RWPE2 (cell line): ENCODE data around the gene SMC6.
A peak's percentile ranks its signal among the peaks of the same experiment; 100 is the strongest.

Experiments
- ATAC-seq: fragments of 200-7000 bp; cut with Tn5 transposase; 3 replicates; pipeline ENCODE4 v1.9.1; 2021; ENCODE audit warnings: low read depth
- DNase-seq: peaks from one replicate; pipeline ENCODE4 v3.0.0-alpha.2; 2020; ENCODE audit warnings: low spot score
- H3K27ac ChIP-seq: fragments of 450-650 bp; 2 replicates; pipeline ENCODE4 v1.5.1; 2017; ENCODE audit warnings: mild to moderate bottlenecking; ENCODE audit not compliant: poor library complexity, severe bottlenecking
- H3K27me3 ChIP-seq: fragments of 250-450 bp; sonication (Bioruptor Pico); 2 replicates; pipeline ENCODE4 v1.5.1; 2021; ENCODE audit warnings: mild to moderate bottlenecking, moderate library complexity; ENCODE audit not compliant: insufficient read depth, poor library complexity, severe bottlenecking
- H3K36me3 ChIP-seq: fragments of 250-450 bp; sonication (Bioruptor Pico); 2 replicates; pipeline ENCODE4 v1.5.1; 2020; ENCODE audit warnings: low read depth, mild to moderate bottlenecking, moderate library complexity
- H3K4me1 ChIP-seq: fragments of 250-450 bp; sonication (Bioruptor Pico); 2 replicates; pipeline ENCODE4 v1.5.1; 2021; ENCODE audit warnings: mild to moderate bottlenecking, moderate library complexity; ENCODE audit not compliant: insufficient read depth, poor library complexity, severe bottlenecking
- H3K4me3 ChIP-seq: fragments of 250-450 bp; sonication (Bioruptor Pico); 2 replicates; pipeline ENCODE4 v1.5.1; 2021; ENCODE audit warnings: mild to moderate bottlenecking, moderate library complexity; ENCODE audit not compliant: severe bottlenecking
- H3K9me3 ChIP-seq: fragments of 250-450 bp; sonication (Bioruptor Pico); 2 replicates; pipeline ENCODE4 v1.5.1; 2021; ENCODE audit warnings: mild to moderate bottlenecking, moderate library complexity; ENCODE audit not compliant: severe bottlenecking
- TF ChIP-seq, protein P1 (sequence below): fragments of 450-650 bp; IDR thresholded peaks from one replicate; pipeline ENCODE4 v1.5.1; 2017; ENCODE audit warnings: mild to moderate bottlenecking, moderate library complexity; ENCODE audit not compliant: poor library complexity, severe bottlenecking

The SMC6 gene

DNA sequence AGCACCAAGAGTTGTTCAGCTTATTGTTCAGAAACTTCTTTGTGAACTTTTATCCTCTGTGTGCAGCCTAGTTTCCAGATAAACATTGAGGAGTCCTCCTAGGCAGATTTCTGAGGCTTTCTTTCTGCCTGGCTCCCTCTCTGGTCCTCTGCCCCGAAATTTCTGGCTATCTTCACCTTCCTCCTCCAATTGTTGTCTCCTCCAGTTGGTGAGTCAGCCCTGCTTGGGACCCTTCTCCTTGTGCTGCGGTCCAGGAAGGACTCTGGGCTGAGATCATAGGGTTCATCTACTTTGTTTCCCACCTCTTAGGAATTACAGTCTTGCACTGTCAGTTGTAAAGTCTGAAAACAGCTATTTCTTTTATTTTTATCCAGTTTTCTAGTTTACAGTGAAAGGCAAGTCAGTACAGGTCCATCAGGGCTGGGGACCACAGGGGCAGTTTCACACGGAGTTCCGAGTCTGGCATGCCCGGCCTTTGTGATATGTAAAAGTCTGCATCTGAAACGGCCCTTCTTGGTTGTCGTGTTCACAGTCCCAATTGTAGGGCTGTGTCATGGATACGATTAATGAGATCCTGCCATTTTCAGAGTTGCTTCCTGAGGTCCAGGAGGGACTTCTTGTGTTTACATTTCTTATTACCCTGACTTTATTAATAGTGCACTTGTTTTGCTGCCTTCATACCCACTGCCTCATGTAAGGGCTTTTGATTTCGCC lies 100.8 kb downstream of the SMC6 start:
- TF ChIP-seq, protein P1, sequence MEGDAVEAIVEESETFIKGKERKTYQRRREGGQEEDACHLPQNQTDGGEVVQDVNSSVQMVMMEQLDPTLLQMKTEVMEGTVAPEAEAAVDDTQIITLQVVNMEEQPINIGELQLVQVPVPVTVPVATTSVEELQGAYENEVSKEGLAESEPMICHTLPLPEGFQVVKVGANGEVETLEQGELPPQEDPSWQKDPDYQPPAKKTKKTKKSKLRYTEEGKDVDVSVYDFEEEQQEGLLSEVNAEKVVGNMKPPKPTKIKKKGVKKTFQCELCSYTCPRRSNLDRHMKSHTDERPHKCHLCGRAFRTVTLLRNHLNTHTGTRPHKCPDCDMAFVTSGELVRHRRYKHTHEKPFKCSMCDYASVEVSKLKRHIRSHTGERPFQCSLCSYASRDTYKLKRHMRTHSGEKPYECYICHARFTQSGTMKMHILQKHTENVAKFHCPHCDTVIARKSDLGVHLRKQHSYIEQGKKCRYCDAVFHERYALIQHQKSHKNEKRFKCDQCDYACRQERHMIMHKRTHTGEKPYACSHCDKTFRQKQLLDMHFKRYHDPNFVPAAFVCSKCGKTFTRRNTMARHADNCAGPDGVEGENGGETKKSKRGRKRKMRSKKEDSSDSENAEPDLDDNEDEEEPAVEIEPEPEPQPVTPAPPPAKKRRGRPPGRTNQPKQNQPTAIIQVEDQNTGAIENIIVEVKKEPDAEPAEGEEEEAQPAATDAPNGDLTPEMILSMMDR = no peak
- H3K4me3 ChIP-seq = no peak overlapping the region
- H3K27me3 ChIP-seq = no peaks in the 10 kb centered on the region
- no peaks in the 10 kb centered on the region for H3K9me3 ChIP-seq
- H3K27ac ChIP-seq = no peak overlapping the region
- no peaks in the 10 kb centered on the region; the same call in 1 of the 2 replicates for H3K36me3 ChIP-seq
- DNase-seq (no peak), ATAC-seq (no peak)
- no peaks in the 10 kb centered on the region for H3K4me1 ChIP-seq

DNA sequence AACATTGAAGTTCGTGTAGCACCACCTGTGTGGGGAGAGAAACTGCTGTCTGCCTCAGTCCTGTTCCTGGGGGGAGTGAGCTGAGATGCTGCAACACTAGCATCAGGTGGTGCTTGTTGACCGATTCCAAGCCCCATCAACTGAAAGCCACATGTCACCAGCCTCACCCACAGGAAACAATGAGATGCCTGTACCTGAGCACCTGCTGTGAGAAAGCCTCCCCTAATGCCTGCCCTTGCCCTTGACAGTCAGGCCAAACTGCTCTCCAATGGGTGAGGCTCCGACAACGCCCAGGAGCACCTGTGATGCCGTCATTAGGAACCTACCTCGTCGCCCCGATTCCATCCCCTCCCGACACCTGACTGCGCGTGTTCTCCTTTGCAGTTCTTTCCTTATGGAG lies 104.6 kb downstream of the SMC6 start:
- ATAC-seq = no peak
- Histone ChIP-seq H3K36me3 (no peaks in the 10 kb centered on the region; the same call in 1 of the 2 replicates), H3K27ac (no peak overlapping the region), H3K27me3 (no peaks in the 10 kb centered on the region), H3K9me3 (no peaks in the 10 kb centered on the region), H3K4me3 (no peak overlapping the region), H3K4me1 (peaks cover 13% of the 10 kb centered on the region)
- TF ChIP-seq, protein P1 = no peak
- DNase-seq = no peak

DNA sequence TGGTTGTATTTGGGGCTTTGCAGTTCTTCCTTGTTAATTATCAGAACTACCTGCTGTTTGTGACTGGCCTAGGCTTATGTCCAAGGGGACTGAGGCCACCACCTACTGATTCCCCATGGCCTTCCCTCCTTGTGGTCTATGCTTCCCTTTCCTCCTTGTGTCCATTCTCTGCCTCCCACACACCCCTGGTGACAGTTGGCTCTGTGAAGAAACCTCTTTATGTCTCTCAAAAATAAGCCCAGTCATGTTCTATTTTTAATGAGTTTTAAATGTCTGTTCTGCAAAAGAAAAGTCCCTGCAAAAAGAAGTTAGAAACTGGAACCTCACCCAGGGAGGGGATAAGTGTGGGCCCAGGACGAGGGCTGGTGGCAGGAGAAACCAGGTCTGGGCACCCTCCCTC lies 105.0 kb downstream of the SMC6 start:
- H3K4me3 ChIP-seq = no peak overlapping the region
- H3K27ac ChIP-seq = no peak overlapping the region
- TF ChIP-seq, protein P1 = no peak
- H3K27me3 ChIP-seq = no peaks in the 10 kb centered on the region
- H3K4me1 ChIP-seq = peaks cover 13% of the 10 kb centered on the region
- ATAC-seq (no peak), DNase-seq (no peak)
- no peaks in the 10 kb centered on the region for H3K36me3 ChIP-seq
- no peaks in the 10 kb centered on the region for H3K9me3 ChIP-seq

DNA sequence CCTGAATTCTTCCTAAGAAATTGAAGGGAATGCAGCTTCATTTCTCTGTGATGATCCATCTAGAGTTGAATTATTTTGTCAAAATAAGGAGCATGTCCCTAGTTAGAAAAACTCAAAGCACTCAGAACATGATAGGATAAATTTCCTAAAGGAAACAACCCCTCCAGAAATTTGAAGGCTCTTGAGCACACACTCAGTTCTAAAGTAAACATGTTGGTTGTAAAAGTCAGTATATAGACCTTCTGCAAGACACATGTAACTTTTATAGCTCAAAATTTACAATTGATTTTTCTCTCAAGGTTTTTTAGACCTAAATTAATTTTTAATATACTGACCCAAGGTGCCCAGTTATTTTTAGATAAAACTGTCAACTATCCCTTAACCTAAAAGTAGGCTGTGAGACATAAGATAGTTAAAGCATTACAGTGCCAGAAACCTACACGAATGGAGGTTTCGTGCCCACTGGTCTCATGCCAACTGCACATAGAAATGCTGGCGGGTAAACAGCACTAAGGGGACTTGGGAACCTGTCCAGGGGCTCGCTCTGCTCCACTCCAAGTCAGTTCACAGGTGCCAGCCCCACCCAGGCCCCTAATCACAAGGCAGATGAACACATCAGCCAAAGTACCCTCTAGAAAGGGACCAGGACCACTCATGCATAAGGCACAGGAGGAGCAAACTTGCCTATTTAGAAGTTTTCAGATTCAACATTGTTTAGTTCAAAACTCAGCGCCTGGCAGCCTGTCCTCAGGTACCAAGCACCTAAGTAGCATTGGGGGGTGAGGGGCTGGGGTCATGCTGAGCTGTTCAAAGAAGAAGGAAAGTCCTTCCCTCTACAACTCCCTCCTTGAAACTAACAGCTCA lies 106.5 kb downstream of the SMC6 start:
- H3K9me3 ChIP-seq = no peaks in the 10 kb centered on the region
- TF ChIP-seq, protein P1 = no peak
- ATAC-seq (no peak), DNase-seq (no peak)
- H3K27me3 ChIP-seq = no peaks in the 10 kb centered on the region
- no peak overlapping the region for H3K4me3 ChIP-seq
- H3K4me1 ChIP-seq = peaks cover 22% of the 10 kb centered on the region
- no peaks in the 10 kb centered on the region for H3K36me3 ChIP-seq
- H3K27ac ChIP-seq = no peak overlapping the region

DNA sequence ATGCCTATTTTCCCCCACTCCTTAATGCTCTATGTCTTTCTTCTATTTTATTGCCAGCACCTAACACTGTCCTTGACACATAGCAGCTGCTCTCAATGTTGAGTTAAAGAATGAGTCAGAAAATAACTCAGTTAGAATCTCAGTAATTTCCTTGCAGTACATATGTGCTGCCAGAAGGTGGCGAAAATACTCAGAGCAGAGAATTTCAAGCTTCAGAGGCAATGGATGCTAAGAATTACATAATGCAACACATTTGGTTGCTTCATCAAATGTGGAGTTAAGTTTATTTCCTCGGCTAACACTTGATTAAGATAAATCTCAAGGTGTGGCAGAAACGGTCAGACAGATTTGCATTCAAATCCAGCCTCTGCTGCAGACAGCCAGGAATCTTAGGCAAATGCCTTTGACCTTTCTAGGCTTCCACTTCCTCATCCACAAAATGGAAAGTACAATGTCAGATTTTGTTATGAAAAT lies 107.5 kb downstream of the SMC6 start:
- no peaks in the 10 kb centered on the region for H3K9me3 ChIP-seq
- H3K27ac ChIP-seq = no peak overlapping the region
- TF ChIP-seq, protein P1 = peak; percentile 93
- ATAC-seq (peak; percentile 43), DNase-seq (no peak)
- no peak overlapping the region for H3K4me3 ChIP-seq
- peaks cover 22% of the 10 kb centered on the region for H3K4me1 ChIP-seq
- no peaks in the 10 kb centered on the region for H3K36me3 ChIP-seq
- H3K27me3 ChIP-seq = no peaks in the 10 kb centered on the region
